SU-DHL-6 (cell line): ENCODE measurements around the gene ADCY5.

ENCODE experiments used
- H2AFZ ChIP-seq: fragments of 200-600 bp; sonication (generic); 2 replicates; pipeline ENCODE4 v1.6.1; 2014; ENCODE audit warnings: low read depth, mild to moderate bottlenecking, moderate library complexity, mixed read lengths, antibody characterized with exemption, low read length; ENCODE audit not compliant: severe bottlenecking
- H3F3A ChIP-seq: fragments of 200-600 bp; shearing (Covaris generic); 2 replicates; pipeline ENCODE4 v1.6.0; 2016; ENCODE audit warnings: antibody characterized with exemption, mild to moderate bottlenecking; ENCODE audit not compliant: insufficient read depth
- H3K27ac ChIP-seq: fragments of 200-600 bp; sonication (generic); 2 replicates; pipeline ENCODE4 v1.5.1; 2016; ENCODE audit warnings: low read depth, mild to moderate bottlenecking, low read length, moderate library complexity, mixed read lengths
- H3K27me3 ChIP-seq: fragments of 200-600 bp; sonication (generic), shearing (Covaris generic); 2 replicates; pipeline ENCODE4 v1.6.0; 2014; ENCODE audit warnings: mild to moderate bottlenecking, low read length
- H3K36me3 ChIP-seq: fragments of 200-600 bp; sonication (generic); 2 replicates; pipeline ENCODE4 v1.6.1; 2014; ENCODE audit warnings: mild to moderate bottlenecking, low read length, mixed read lengths
- H3K4me2 ChIP-seq: fragments of 300-600, 200-600 bp; shearing (Covaris generic), sonication (generic); 2 replicates; pipeline ENCODE4 v1.6.0; 2014; ENCODE audit warnings: low read length, low read depth, mild to moderate bottlenecking; ENCODE audit not compliant: poor library complexity, severe bottlenecking
- H3K4me3 ChIP-seq: fragments of 200-600 bp; sonication (generic); 2 replicates; pipeline ENCODE4 v1.5.1; 2014; ENCODE audit warnings: antibody characterized with exemption, low read length, mild to moderate bottlenecking, mixed read lengths; ENCODE audit not compliant: insufficient read depth, poor library complexity, severe bottlenecking
- H3K79me2 ChIP-seq: fragments of 200-600 bp; sonication (generic); 2 replicates; pipeline ENCODE4 v1.6.1; 2014; ENCODE audit warnings: mild to moderate bottlenecking, low read length, moderate library complexity; ENCODE audit not compliant: insufficient read depth
- H3K9ac ChIP-seq: fragments of 200-600 bp; sonication (generic); 2 replicates; pipeline ENCODE4 v1.7.0; 2014; ENCODE audit warnings: mild to moderate bottlenecking, low read length
- H3K9me2 ChIP-seq: fragments of 200-600 bp; sonication (generic); replicated peaks from 2 replicates; pipeline ENCODE4 v1.6.1; 2014; ENCODE audit warnings: low read length; ENCODE audit not compliant: insufficient read depth
- H3K9me3 ChIP-seq: fragments of 200-600 bp; sonication (generic); 2 replicates; pipeline ENCODE4 v1.6.1; 2014; ENCODE audit warnings: low read length, mixed read lengths; ENCODE audit not compliant: insufficient read depth
- H4K20me1 ChIP-seq: fragments of 200-600 bp; sonication (generic); 2 replicates; pipeline ENCODE4 v1.6.1; 2014; ENCODE audit warnings: low read depth, mild to moderate bottlenecking, antibody characterized with exemption, low read length, moderate library complexity, mixed read lengths
- CTCF ChIP-seq: fragments of 200-600 bp; sonication (generic); IDR thresholded peaks from one replicate; pipeline ENCODE4 v1.5.1; 2017; ENCODE audit warnings: antibody characterized with exemption, mild to moderate bottlenecking, low read length, moderate library complexity; ENCODE audit not compliant: insufficient read depth, poor library complexity, severe bottlenecking
- EZH2phosphoT487 ChIP-seq: fragments of 200-600 bp; sonication (generic), shearing (Covaris generic); conservative IDR thresholded peaks from 2 replicates; pipeline ENCODE4 v1.6.1; 2018; ENCODE audit warnings: mild to moderate bottlenecking, antibody characterized with exemption, low read length, moderate library complexity, mixed read lengths

The ADCY5 gene

GRCh38 chr3:123420416-123420968 is 28.4 kb downstream of the ADCY5 start:
- Histone ChIP-seq H4K20me1 (no peaks in the 10 kb centered on the region), H3K9ac (no peak overlapping the region), H3K27ac (no peak overlapping the region), H3K36me3 (no peaks in the 10 kb centered on the region), H3K9me2 (no peaks in the 10 kb centered on the region), H3K79me2 (no peaks in the 10 kb centered on the region), H2AFZ (no peak overlapping the region), H3K9me3 (no peaks in the 10 kb centered on the region), H3K27me3 (no peaks in the 10 kb centered on the region), H3K4me3 (no peak overlapping the region), H3F3A (no peaks in the 10 kb centered on the region), H3K4me2 (no peak overlapping the region)
- TF ChIP-seq CTCF (no peak), EZH2phosphoT487 (no peak)

GRCh38 chr3:123419850-123420297 is 29.0 kb downstream of the ADCY5 start:
- Histone ChIP-seq H3K9me2 (no peaks in the 10 kb centered on the region), H3K27me3 (no peaks in the 10 kb centered on the region), H2AFZ (no peak overlapping the region), H4K20me1 (no peaks in the 10 kb centered on the region), H3K4me3 (no peak overlapping the region), H3F3A (no peaks in the 10 kb centered on the region), H3K9ac (no peak overlapping the region), H3K4me2 (no peak overlapping the region), H3K36me3 (no peaks in the 10 kb centered on the region), H3K27ac (no peak overlapping the region), H3K9me3 (no peaks in the 10 kb centered on the region), H3K79me2 (no peaks in the 10 kb centered on the region)
- TF ChIP-seq CTCF (no peak), EZH2phosphoT487 (no peak)

GRCh38 chr3:123419181-123419849 is 29.6 kb downstream of the ADCY5 start:
- Histone ChIP-seq H3K79me2 (no peaks in the 10 kb centered on the region), H3K36me3 (no peaks in the 10 kb centered on the region), H3K9me3 (no peaks in the 10 kb centered on the region), H3K9me2 (no peaks in the 10 kb centered on the region), H3K4me2 (no peak overlapping the region), H3K4me3 (no peak overlapping the region), H3K27me3 (no peaks in the 10 kb centered on the region), H3K27ac (no peak overlapping the region), H3F3A (no peaks in the 10 kb centered on the region), H4K20me1 (no peaks in the 10 kb centered on the region), H3K9ac (no peak overlapping the region), H2AFZ (no peak overlapping the region)
- no peak for TF ChIP-seq CTCF
- no peak for TF ChIP-seq EZH2phosphoT487
